HG03521 (cell line): ENCODE data around the gene LCTL.
"Not testable (repeated sequence)": the region's sequence is repeated elsewhere in the genome, so short reads cannot be mapped to it uniquely, and the experiment has no call there.

Source experiments
- ATAC-seq: cut with Tn5 transposase; IDR thresholded peaks from one replicate; pipeline ENCODE4 v1.9.1; 2021; ENCODE audit warnings: mild to moderate bottlenecking, moderate library complexity; ENCODE audit not compliant: unreplicated experiment

Gene LCTL

DNA sequence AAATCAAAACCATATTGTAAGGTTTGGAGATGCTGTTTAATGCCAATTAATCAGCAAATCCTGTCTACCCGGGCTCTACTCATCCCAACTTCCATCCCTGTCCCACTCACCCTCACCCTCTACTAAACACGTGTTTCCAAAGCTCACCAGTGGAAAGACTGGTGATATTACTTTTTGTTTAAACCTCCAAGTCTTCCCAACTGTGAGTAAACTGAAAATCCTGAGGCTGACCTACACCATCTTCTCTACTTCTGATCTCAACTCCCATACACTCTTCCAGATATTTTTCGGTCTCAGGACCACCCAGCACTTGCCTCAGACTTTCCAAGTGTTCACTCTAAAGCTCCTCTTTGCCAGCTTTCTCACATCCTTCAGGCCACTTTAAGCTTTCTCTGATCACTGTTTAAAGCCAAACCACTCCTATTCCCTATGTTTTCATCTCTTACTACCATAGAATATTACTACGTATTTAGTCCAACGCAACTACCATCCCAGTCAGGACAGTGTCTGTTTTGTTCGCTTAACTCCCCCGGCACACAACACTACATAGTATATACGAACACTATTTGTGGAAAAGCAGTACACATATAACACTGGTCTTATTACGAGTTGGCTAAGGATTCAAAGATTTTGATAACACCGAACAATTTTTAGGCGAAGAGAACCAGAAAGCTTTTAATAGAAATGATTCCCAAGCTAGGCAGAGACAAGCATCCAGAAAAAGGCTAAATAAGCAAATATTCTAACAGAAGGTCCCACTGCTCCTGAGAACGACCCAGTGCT lies 61.8 kb downstream of the LCTL start:
- no peak for ATAC-seq

DNA sequence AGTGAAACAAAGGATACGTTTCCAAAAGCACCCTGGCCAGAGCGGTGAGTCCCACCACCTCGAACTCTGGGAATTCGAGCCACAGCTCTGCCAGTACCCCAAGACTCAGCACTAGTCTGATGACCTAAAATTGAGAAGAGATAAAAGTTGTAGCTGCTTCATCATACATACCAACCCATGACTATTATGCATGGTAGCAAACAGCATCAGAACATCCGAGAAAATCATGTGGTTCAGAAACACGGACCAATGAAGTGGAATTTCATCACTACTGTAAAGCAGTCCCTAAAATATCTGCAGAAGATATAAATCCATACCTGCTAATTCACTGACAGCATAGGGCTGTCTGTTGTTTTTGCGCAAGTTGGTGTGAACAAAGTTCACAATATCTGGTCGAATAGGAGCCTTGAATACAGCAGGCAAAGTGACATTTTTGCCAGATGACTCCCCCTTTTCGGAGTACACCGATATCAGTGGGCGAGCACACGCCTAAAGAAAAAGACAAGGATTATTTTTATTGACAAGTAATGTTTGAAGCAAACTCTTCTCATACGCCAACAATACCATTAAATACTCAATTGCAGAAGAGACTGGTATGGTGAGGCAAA lies 62.7 kb downstream of the LCTL start:
- not testable (repeated sequence) for ATAC-seq

DNA sequence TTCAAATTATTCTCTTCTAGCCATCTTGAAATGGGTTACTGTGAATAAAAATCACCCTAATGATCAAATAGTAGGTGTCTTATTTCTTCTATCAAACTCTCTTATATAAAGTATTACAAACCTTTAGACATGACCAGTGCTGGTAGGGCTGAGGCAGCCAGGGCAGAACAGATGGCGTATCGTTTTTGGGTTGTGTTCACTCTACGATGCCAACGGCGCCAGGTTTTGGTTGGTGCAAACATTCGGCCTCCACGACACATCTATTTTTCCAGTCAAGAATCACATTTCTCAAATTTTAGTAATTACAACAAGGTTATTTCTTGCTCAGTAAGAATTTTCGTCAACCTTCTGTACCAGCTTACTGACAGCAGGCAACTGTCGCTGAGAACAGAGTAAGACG lies 63.3 kb downstream of the LCTL start:
- ATAC-seq = no peak

GRCh38 chr15:66500346-66500745 lies 65.5 kb downstream of the LCTL start:
- ATAC-seq = not testable (repeated sequence)

- ATAC-seq = no peak
These were observed 67.1 kb downstream of the LCTL start for GRCh38 chr15:66498501-66499386.
